Hepatocyte (in vitro differentiated cells): ENCODE data around the gene SULT2A1.

Experiments
- EZH2 ChIP-seq: fragments of 200-600 bp; sonication (generic); IDR thresholded peaks from 2 replicates; pipeline ENCODE4 v1.6.1; 2016; ENCODE audit warnings: antibody characterized with exemption, mild to moderate bottlenecking, borderline replicate concordance
- EZH2phosphoT487 ChIP-seq: fragments of 200-600 bp; sonication (generic); IDR thresholded peaks from one replicate; pipeline ENCODE4 v1.6.1; 2018; ENCODE audit warnings: antibody characterized with exemption, mild to moderate bottlenecking, low read depth, moderate library complexity; ENCODE audit not compliant: unreplicated experiment, severe bottlenecking
- TF ChIP-seq, protein P1 (sequence below): fragments of 200-600 bp; sonication (generic); IDR thresholded peaks from 2 replicates; pipeline ENCODE4 v1.5.1; 2016; ENCODE audit warnings: antibody characterized with exemption, mild to moderate bottlenecking; ENCODE audit not compliant: poor library complexity

DNA sequence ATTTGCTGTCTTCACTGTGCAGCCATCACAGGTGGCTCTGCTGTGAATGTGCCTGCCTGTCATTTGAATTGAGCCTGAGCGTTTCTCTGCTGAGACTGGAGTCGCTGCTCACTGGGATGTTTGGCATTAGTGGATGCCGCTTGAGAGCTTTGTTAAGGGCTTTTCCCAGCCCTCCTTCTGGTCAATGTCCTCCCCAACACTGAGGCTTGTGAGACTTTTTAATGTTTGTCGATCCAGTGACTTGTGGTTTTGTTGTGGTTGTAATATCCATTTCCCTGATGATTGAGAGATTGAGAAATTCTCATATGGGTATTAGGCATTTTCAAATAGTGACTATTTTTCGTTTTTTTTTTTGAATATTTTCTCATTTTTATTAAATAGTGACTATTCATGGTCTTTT lies 24.5 kb downstream of the SULT2A1 start:
- TF ChIP-seq, protein P1, sequence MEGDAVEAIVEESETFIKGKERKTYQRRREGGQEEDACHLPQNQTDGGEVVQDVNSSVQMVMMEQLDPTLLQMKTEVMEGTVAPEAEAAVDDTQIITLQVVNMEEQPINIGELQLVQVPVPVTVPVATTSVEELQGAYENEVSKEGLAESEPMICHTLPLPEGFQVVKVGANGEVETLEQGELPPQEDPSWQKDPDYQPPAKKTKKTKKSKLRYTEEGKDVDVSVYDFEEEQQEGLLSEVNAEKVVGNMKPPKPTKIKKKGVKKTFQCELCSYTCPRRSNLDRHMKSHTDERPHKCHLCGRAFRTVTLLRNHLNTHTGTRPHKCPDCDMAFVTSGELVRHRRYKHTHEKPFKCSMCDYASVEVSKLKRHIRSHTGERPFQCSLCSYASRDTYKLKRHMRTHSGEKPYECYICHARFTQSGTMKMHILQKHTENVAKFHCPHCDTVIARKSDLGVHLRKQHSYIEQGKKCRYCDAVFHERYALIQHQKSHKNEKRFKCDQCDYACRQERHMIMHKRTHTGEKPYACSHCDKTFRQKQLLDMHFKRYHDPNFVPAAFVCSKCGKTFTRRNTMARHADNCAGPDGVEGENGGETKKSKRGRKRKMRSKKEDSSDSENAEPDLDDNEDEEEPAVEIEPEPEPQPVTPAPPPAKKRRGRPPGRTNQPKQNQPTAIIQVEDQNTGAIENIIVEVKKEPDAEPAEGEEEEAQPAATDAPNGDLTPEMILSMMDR, result no peak
- TF ChIP-seq EZH2 (no peak), EZH2phosphoT487 (no peak)
